IPS-18a (cell line): ENCODE results near the gene MORF4L1.

Experiments used
- H3K27ac ChIP-seq: one replicate; pipeline ENCODE4 v1.5.1; 2013; ENCODE audit warnings: low read length
- H3K27me3 ChIP-seq: one replicate; pipeline ENCODE4 v1.6.1; 2013; ENCODE audit warnings: mild to moderate bottlenecking, low read length; ENCODE audit not compliant: control insufficient read depth, insufficient read depth
- H3K36me3 ChIP-seq: one replicate; pipeline ENCODE4 v1.6.1; 2013; ENCODE audit warnings: low read depth, low read length; ENCODE audit not compliant: control insufficient read depth
- H3K4me1 ChIP-seq: one replicate; pipeline ENCODE4 v1.6.1; 2013; ENCODE audit warnings: low read depth, low read length; ENCODE audit not compliant: control insufficient read depth
- H3K4me3 ChIP-seq: one replicate; pipeline ENCODE4 v1.5.1; 2013; ENCODE audit warnings: low read length
- H3K9ac ChIP-seq: one replicate; pipeline ENCODE4 v1.6.1; 2013; ENCODE audit warnings: mild to moderate bottlenecking, low read length, moderate library complexity
- H3K9me3 ChIP-seq: one replicate; pipeline ENCODE4 v1.6.1; 2013; ENCODE audit warnings: low read depth, low read length; ENCODE audit not compliant: control insufficient read depth

Gene MORF4L1

GRCh38 chr15:78906316-78906620 is 33.6 kb downstream of the MORF4L1 start:
- Histone ChIP-seq H3K4me3 (no peak overlapping the region), H3K4me1 (peaks cover 5% of the 10 kb centered on the region), H3K36me3 (peaks cover 61% of the 10 kb centered on the region), H3K9me3 (no peaks in the 10 kb centered on the region), H3K9ac (no peak overlapping the region), H3K27me3 (no peaks in the 10 kb centered on the region), H3K27ac (no peak overlapping the region)

GRCh38 chr15:78907577-78907976 is 34.9 kb downstream of the MORF4L1 start:
- no peaks in the 10 kb centered on the region for H3K27me3 ChIP-seq
- peak overlapping the region; percentile 3 for H3K27ac ChIP-seq
- peaks cover 58% of the 10 kb centered on the region for H3K36me3 ChIP-seq
- H3K9ac ChIP-seq: no peak overlapping the region
- no peaks in the 10 kb centered on the region for H3K9me3 ChIP-seq
- no peak overlapping the region for H3K4me3 ChIP-seq
- H3K4me1 ChIP-seq: peaks cover 5% of the 10 kb centered on the region

- H3K27me3 ChIP-seq: no peaks in the 10 kb centered on the region
- H3K36me3 ChIP-seq: peaks cover 45% of the 10 kb centered on the region
- no peak overlapping the region for H3K4me3 ChIP-seq
- no peak overlapping the region for H3K9ac ChIP-seq
- no peaks in the 10 kb centered on the region for H3K9me3 ChIP-seq
- H3K27ac ChIP-seq: no peak overlapping the region
- H3K4me1 ChIP-seq: peaks cover 5% of the 10 kb centered on the region
Observed at GRCh38 chr15:78909160-78909695, 36.5 kb downstream of the MORF4L1 start.

GRCh38 chr15:78909791-78910228 is 37.1 kb downstream of the MORF4L1 start:
- Histone ChIP-seq H3K36me3 (peaks cover 40% of the 10 kb centered on the region), H3K4me3 (no peak overlapping the region), H3K9me3 (no peaks in the 10 kb centered on the region), H3K27ac (no peak overlapping the region), H3K27me3 (no peaks in the 10 kb centered on the region), H3K4me1 (peaks cover 5% of the 10 kb centered on the region), H3K9ac (no peak overlapping the region)

GRCh38 chr15:78910271-78910670 is 37.6 kb downstream of the MORF4L1 start:
- H3K27ac ChIP-seq: no peak overlapping the region
- no peaks in the 10 kb centered on the region for H3K27me3 ChIP-seq
- H3K9me3 ChIP-seq: no peaks in the 10 kb centered on the region
- H3K9ac ChIP-seq: no peak overlapping the region
- H3K36me3 ChIP-seq: peaks cover 36% of the 10 kb centered on the region
- no peak overlapping the region for H3K4me3 ChIP-seq
- H3K4me1 ChIP-seq: peaks cover 5% of the 10 kb centered on the region

GRCh38 chr15:78912316-78912715 is 39.6 kb downstream of the MORF4L1 start:
- no peak overlapping the region for H3K27ac ChIP-seq
- no peaks in the 10 kb centered on the region for H3K9me3 ChIP-seq
- H3K27me3 ChIP-seq: no peaks in the 10 kb centered on the region
- no peak overlapping the region for H3K9ac ChIP-seq
- H3K4me3 ChIP-seq: no peak overlapping the region
- peaks cover 19% of the 10 kb centered on the region for H3K36me3 ChIP-seq
- peaks cover 2% of the 10 kb centered on the region for H3K4me1 ChIP-seq

GRCh38 chr15:78913012-78913411 is 40.3 kb downstream of the MORF4L1 start:
- H3K9ac ChIP-seq: no peak overlapping the region
- no peak overlapping the region for H3K27ac ChIP-seq
- no peak overlapping the region for H3K4me3 ChIP-seq
- H3K9me3 ChIP-seq: no peaks in the 10 kb centered on the region
- H3K27me3 ChIP-seq: no peaks in the 10 kb centered on the region
- no peaks in the 10 kb centered on the region for H3K4me1 ChIP-seq
- peaks cover 21% of the 10 kb centered on the region for H3K36me3 ChIP-seq

- H3K9ac ChIP-seq: no peak overlapping the region
- no peaks in the 10 kb centered on the region for H3K9me3 ChIP-seq
- H3K36me3 ChIP-seq: peaks cover 18% of the 10 kb centered on the region
- no peak overlapping the region for H3K27ac ChIP-seq
- H3K27me3 ChIP-seq: no peaks in the 10 kb centered on the region
- no peak overlapping the region for H3K4me3 ChIP-seq
- H3K4me1 ChIP-seq: no peaks in the 10 kb centered on the region
Observed at GRCh38 chr15:78914027-78914764, 41.5 kb downstream of the MORF4L1 start.

GRCh38 chr15:78915341-78916087 is 42.8 kb downstream of the MORF4L1 start:
- Histone ChIP-seq H3K9me3 (no peaks in the 10 kb centered on the region), H3K9ac (no peak overlapping the region), H3K4me1 (no peaks in the 10 kb centered on the region), H3K27me3 (no peaks in the 10 kb centered on the region), H3K4me3 (no peak overlapping the region), H3K36me3 (peaks cover 27% of the 10 kb centered on the region), H3K27ac (no peak overlapping the region)

- Histone ChIP-seq H3K4me3 (no peak overlapping the region), H3K9ac (no peak overlapping the region), H3K4me1 (no peaks in the 10 kb centered on the region), H3K27ac (no peak overlapping the region), H3K36me3 (peaks cover 29% of the 10 kb centered on the region), H3K27me3 (no peaks in the 10 kb centered on the region), H3K9me3 (no peaks in the 10 kb centered on the region)
Observed at GRCh38 chr15:78916088-78916487, 43.4 kb downstream of the MORF4L1 start.

- Histone ChIP-seq H3K4me3 (no peak overlapping the region), H3K27me3 (no peaks in the 10 kb centered on the region), H3K36me3 (peaks cover 30% of the 10 kb centered on the region), H3K4me1 (no peaks in the 10 kb centered on the region), H3K9ac (no peak overlapping the region), H3K9me3 (no peaks in the 10 kb centered on the region), H3K27ac (no peak overlapping the region)
Observed at GRCh38 chr15:78917888-78918287, 45.2 kb downstream of the MORF4L1 start.
